GM20000 (cell line): Measurements from ENCODE around the gene MTG2.

ENCODE experiments used
- DNase-seq: peaks from one replicate; pipeline ENCODE4 v3.0.0; 2012; ENCODE audit warnings: low spot score
- TF ChIP-seq, protein P1 (sequence below): IDR thresholded peaks from 2 replicates; pipeline ENCODE4 v1.5.1; 2012; ENCODE audit warnings: mild to moderate bottlenecking, control low read depth; ENCODE audit errors: extremely low read depth, missing control alignments

Gene MTG2

DNA sequence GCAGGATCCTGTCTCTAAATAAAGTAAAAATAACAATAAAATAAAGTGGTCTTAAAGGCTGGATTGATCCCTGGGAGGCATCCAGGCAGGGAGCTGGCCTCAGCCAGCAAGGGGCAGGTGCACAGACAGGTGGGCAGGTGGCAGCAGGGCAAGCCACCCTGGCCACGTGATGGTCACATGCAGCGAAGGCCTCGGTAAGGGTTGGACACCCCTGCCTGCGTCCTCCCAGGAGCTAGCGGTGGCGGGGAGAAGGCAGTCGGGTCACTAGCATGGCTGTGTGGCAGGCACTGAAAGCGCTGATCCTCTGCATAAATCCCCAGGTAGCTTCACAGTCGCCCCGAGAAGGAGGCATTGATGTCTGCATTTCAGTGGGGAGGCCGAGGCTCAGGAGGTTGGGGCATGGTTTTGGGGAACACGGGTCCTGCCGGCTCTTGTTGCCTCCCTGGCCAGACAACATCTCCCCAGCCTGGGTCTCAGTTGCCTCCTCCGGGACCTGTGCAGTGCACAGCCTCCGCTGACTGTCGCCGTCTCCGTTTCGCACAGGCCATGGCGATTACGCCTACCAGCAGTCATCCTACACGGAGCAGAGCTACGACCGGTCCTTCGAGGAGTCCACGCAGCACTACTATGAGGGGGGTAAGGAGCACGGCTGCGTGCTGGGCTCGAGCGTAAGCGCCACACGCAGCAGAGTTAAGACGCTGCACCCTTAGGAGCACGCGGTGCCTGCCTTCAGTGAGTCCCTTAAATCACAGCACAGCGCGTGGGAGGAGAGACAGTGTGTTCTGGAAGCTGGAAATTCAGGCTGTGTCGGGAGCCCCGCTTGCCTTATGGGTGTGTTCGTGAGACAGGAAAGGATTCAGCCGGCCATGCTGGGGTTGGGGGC, 17.7 kb upstream of the MTG2 start:
- DNase-seq = no peak
- TF ChIP-seq, protein P1, sequence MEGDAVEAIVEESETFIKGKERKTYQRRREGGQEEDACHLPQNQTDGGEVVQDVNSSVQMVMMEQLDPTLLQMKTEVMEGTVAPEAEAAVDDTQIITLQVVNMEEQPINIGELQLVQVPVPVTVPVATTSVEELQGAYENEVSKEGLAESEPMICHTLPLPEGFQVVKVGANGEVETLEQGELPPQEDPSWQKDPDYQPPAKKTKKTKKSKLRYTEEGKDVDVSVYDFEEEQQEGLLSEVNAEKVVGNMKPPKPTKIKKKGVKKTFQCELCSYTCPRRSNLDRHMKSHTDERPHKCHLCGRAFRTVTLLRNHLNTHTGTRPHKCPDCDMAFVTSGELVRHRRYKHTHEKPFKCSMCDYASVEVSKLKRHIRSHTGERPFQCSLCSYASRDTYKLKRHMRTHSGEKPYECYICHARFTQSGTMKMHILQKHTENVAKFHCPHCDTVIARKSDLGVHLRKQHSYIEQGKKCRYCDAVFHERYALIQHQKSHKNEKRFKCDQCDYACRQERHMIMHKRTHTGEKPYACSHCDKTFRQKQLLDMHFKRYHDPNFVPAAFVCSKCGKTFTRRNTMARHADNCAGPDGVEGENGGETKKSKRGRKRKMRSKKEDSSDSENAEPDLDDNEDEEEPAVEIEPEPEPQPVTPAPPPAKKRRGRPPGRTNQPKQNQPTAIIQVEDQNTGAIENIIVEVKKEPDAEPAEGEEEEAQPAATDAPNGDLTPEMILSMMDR = no peak

DNA sequence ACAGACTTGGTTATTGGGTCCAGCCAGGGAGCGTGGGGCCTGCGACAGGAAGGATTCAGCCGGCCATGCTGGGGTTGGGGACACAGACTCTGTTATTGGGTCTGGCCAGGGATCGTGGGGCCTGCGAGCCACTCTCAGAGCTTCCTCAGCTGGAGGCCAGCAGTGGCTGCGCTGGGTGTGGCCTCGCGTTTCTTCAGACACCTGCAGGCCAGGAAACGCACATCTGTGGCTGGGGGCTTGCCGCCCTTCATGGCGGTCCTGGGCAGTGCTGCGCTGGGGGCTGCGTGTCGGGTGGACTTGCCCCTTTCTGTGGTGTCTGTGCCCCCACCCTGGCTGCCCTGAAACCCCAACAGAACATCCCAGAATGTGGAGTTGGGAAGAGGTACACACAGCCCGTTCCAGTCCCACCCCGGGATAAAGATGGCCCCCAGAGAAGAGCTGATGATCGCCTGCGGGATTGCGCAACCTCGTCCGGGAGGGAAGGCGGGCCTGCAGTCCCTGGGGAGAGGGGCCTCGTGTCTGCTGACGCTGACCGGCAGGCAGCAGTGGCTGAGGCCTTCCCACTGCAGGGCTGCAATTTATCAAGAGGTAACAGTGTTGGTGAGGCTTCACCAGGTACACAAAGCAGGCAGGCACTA, 16.9 kb upstream of the MTG2 start:
- DNase-seq = no peak
- TF ChIP-seq, protein P1 = no peak

DNA sequence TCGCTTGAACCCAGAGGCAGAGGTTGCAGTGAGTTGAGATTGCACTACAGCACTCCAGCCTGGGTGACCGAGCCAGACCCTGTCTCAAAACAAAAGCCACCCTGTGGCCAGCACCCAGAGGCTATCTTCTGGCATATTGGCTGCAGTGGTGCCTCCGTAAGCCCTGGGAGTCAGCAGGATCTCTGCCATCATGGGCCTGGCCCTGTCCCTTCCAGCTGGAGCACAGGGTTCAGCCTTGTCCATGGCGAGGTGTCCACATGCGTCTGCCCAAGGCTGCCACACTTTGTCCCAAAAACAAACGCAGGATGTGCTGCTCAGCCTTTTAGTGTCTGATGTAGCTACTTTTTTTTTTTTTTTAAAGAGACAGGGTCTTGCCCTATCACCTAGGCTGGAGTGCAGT, 15.4 kb upstream of the MTG2 start:
- TF ChIP-seq, protein P1 = no peak
- DNase-seq = no peak

DNA sequence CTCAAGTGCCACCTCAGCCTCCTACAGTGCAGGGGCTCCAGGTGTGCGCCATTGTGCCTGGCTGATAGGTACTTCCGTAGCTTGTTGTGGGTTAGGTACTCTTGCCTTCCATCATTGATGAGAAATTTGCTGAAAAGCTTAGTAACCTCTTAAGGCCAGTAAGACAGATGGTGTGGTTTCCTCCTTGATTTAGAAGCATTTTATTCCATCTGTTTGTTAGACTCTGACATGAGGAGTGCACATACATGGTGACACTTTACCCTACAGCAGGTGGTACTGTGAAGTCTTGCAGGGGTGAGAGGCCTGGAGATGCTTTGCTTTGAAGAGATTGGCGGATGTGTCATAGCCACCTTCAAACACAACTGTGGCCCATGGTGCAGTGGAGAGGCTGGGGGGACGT, 14.8 kb upstream of the MTG2 start:
- TF ChIP-seq, protein P1 = no peak

DNA sequence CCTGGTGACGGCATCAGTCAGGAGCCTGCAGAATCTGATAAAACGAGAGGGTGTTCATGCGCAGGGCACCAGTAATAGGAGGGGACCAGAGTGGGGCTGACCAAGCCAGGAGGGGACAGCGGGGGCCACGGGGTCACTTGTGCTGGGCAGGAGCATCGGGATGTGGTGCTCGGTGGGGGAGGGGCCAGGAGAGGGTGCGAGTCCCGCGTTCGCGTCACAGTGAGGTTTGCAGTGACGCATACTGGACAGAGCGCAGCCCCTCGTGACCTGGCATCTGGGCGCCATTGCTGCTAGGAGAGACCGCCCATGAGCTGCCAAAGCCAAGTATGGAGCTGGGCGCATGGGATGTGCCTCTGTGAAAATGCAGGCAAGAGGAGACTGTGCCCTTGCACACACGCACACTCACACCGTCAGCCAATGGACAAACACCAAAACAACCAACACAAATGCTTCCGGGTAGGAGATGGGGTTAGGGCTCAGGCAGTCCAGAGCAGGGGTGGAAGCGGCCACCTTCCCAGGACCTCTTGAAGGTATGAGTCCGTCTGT, 13.9 kb upstream of the MTG2 start:
- TF ChIP-seq, protein P1 = no peak
- no peak for DNase-seq

More for the DNA sequence above, 14.8 kb upstream of the MTG2 start:
- no peak for DNase-seq

DNA sequence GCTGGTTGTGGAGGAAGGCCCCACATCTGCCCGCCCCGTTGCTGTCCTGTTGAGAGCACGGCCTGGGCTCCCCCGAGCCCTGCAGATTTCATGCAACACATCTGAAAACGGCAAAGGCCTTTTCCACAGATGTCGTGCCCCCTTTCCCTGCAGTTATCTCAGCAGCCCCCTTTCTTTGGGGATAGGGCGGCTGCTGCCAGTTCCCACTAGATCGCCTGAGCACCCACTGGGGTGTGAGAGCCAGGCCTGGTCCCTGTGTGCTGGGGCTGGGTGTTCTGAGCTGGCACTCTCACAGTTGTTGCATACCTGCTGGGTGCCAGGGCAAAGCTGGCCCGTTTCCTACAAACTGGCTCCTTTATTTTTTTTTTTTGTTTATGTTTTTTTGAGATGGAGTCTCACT, 12.3 kb upstream of the MTG2 start:
- TF ChIP-seq, protein P1 = no peak
- no peak for DNase-seq

DNA sequence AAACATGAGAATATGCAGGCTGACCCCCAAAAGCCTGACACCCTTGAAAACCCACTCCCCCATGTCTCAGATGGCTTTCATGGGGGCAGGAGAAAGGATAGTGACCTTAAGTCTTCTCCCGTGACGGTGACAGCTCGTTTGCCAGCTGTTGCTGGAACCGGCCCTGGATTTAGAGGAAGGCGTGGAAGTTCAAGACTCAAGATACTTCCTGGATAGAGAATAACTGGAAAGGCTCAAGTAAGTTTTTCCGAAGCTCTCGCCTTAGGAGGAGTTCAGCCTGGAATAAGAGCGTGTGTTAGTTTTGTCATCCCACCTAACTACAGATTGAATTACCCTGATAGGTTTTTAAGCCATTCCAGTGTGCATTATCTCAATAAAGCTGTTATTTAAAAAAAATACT, 11.6 kb upstream of the MTG2 start:
- DNase-seq = no peak
- TF ChIP-seq, protein P1 = no peak
